NCI-H1694 (cell line): ENCODE results near the gene TNRC18.
A peak's percentile ranks its signal among the peaks of the same experiment; 100 is the strongest.

ENCODE experiments used
- DNase-seq: peaks from one replicate; lab custom pipeline; 2025; lab: John Stamatoyannopoulos, UW

The TNRC18 gene

GRCh38 chr7:5451391-5451790 is 27.8 kb upstream of the TNRC18 start:
- DNase-seq = no peak

- DNase-seq = peak; percentile 62
Measured at GRCh38 chr7:5450549-5451327, 27.1 kb upstream of the TNRC18 start.

- DNase-seq = peak; percentile 67
Measured at GRCh38 chr7:5448378-5449037, 24.9 kb upstream of the TNRC18 start.

- DNase-seq = no peak
Measured at GRCh38 chr7:5445981-5446594, 22.5 kb upstream of the TNRC18 start.

- DNase-seq = no peak
Measured at GRCh38 chr7:5443678-5444077, 20.0 kb upstream of the TNRC18 start.

- no peak for DNase-seq
Measured at GRCh38 chr7:5442757-5443305, 19.2 kb upstream of the TNRC18 start.

- DNase-seq = no peak
Measured at GRCh38 chr7:5441840-5442503, 18.3 kb upstream of the TNRC18 start.

- no peak for DNase-seq
Measured at GRCh38 chr7:5439572-5440496, 16.2 kb upstream of the TNRC18 start.

GRCh38 chr7:5439209-5439571 is 15.6 kb upstream of the TNRC18 start:
- no peak for DNase-seq

GRCh38 chr7:5437987-5438386 is 14.4 kb upstream of the TNRC18 start:
- DNase-seq = no peak

- no peak for DNase-seq
Measured at GRCh38 chr7:5437348-5437892, 13.8 kb upstream of the TNRC18 start.

GRCh38 chr7:5436003-5436678 is 12.5 kb upstream of the TNRC18 start:
- no peak for DNase-seq

- DNase-seq = no peak
Measured at GRCh38 chr7:5435291-5436002, 11.8 kb upstream of the TNRC18 start.

- no peak for DNase-seq
Measured at GRCh38 chr7:5433181-5433580, 9.5 kb upstream of the TNRC18 start.

- DNase-seq = no peak
Measured at GRCh38 chr7:5432691-5433090, 9.1 kb upstream of the TNRC18 start.

- DNase-seq = no peak
Measured at GRCh38 chr7:5431560-5432015, 8.0 kb upstream of the TNRC18 start.

- no peak for DNase-seq
Measured at GRCh38 chr7:5430612-5430947, 6.9 kb upstream of the TNRC18 start.

GRCh38 chr7:5429857-5430611 is 6.4 kb upstream of the TNRC18 start:
- DNase-seq = peak; percentile 79

- DNase-seq = no peak
Measured at GRCh38 chr7:5429253-5429856, 5.7 kb upstream of the TNRC18 start.
